GM18858 (cell line): ENCODE data around the gene GPT2.
A peak's percentile ranks its signal among the peaks of the same experiment; 100 is the strongest.

Experiments used
- ATAC-seq: cut with Tn5 transposase; IDR thresholded peaks from one replicate; pipeline ENCODE4 v1.9.1; 2021; ENCODE audit not compliant: unreplicated experiment

The GPT2 gene

DNA sequence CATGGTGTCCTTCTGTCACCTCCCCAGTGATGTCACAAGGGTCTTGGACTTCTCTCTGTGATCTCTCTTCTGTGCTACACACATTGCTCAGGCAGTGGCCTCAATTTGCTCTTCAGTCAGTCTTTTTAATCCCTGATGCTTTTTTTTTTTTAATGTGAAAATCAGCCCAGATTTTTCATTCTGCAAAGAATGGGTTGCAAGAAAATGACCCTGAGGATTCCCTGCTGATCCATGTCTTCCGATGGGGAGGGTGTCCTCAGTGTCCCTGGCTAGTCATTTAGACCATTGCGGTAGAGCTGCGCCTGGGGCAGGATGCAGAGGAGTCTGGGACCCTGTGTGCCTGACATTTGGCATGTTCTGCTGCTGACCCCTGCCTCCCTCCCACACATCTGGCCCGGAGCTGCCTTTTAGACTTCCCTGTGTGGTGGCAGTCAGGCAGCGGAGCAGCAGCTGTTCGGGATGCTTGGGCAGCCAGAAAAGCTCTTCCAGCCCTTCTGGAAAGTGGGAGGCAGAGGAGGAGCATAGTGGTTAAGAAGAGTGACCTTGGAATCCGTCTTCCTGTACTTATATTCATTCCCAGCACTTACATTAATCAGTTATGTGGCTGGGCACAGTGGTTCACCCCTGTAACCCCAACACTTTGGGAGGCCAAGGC lies 12.3 kb downstream of the GPT2 start:
- ATAC-seq, result no peak

DNA sequence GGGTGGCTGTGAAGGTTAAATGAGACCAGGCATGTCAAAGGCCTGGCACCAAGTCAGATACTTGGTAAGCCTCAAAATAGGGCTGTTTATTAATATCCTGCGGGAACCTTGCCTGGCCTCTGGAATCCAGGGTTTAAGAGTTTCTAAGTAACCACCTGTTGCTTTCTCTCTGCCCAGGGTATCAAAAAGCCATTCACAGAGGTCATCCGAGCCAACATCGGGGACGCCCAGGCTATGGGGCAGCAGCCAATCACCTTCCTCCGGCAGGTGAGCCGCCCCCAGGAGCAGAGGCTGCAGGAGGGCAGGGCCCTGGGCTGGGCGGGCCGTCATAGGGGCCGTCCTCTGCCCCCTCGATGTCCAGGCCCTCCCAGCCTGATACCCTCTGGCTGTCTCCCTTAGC lies 13.3 kb downstream of the GPT2 start:
- ATAC-seq, result no peak

DNA sequence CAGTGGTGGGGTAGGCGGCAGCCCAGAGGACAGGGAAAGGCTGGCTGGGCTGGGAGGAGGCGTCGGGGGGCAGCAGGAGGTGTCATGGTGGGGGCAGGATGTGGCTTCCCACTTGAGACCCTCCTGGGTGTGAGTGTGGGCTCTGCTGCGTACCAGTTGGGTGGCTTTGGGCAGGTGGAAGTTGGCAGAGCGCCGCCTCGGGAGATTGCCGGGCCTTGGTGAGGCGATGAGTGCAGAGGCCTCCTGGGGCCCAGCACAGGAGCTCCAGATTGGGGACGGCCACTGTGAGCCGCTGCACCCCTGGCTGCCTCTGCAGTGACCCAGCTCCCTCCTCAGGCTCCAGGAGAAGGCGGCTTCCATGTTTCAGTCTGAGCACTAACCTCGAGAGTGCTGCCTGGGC lies 13.8 kb downstream of the GPT2 start:
- ATAC-seq, result no peak

DNA sequence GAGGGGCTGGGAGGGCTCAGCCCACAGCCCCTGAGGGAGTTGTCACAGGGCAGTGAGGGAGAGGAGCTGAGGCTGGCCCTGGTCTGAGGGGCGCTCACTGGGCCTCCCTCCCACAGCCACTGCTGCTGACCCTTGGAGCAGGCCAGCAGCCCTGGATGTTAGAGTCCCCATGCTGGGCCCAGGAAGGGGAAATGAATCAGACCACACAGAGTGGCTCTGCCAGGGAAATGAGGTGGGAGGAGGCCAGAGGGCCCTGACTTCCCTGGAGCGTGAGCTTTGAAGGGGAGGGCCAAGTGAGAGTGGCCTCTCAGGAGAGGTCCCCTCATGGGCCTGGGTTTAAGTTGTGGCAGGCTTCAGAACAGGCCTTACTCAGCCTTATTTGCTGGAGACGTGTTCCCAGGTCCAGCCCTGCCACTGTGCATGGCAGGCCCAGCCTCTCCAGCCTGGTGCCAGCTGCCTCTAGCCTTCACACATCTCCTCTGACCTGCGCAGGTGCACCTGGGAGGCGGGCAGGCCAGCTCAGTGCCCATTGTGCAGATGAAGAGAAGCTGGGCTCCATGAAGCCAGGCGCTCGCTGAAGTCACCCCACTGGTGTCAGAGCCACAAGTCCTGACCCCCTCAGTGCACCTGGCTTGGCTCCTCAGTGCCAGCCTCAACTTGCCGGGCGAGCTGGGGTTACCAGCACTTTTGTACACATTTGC lies 15.4 kb downstream of the GPT2 start:
- ATAC-seq, result no peak

DNA sequence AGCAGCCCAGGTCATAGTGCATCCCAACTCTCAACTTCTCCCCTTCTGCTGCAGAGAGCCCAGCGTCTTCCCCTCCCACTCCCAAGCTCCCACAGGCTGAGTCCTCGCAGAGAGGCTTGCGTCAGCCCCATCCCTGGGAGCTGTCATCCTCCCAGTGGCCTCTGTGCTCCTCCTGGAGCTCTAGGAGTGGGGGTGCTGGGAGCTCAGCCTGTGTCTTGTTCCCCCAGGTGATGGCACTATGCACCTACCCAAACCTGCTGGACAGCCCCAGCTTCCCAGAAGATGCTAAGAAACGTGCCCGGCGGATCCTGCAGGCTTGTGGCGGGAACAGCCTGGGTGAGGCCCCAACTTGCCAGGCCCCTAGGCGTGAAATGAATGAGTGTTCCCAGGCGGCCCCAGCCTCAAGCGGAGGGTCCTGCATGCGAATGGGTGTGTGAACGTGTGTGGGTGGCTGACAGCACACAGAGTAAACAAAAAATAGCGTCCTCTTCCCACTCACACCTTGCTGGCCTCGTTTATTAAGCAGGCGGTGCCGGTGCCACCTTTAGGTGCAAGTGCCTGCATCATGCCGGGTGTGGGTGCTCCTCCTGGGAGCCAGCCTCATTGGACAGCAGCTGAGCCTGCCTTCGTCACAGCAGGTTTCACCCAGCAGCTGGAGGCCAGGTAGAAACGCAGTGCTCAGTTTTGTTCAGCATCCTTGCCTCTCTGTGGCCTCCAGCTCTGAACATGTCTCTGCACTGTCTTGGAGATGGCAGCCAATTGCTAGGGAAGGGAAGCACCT lies 16.5 kb downstream of the GPT2 start:
- no peak for ATAC-seq

DNA sequence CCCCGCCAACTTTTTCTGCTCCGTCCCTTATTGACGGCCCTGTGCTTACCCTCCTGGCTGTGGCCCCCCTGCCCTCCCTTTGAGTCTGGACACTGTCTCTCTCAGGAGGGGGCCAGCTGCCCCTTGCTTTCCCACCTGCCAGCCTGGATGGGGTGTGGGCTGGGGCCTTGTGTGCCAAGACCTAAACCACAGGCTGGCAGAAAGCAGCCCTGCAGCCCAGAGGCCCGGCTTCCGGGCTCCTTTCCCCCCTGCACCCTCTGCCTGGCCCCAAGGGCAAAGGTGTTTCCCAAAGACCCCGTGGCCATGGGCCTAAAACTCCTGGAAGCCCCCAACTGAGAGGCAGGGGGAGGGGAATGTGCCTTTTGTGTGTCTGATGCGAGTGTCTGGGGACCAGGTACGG lies 17.5 kb downstream of the GPT2 start:
- no peak for ATAC-seq

DNA sequence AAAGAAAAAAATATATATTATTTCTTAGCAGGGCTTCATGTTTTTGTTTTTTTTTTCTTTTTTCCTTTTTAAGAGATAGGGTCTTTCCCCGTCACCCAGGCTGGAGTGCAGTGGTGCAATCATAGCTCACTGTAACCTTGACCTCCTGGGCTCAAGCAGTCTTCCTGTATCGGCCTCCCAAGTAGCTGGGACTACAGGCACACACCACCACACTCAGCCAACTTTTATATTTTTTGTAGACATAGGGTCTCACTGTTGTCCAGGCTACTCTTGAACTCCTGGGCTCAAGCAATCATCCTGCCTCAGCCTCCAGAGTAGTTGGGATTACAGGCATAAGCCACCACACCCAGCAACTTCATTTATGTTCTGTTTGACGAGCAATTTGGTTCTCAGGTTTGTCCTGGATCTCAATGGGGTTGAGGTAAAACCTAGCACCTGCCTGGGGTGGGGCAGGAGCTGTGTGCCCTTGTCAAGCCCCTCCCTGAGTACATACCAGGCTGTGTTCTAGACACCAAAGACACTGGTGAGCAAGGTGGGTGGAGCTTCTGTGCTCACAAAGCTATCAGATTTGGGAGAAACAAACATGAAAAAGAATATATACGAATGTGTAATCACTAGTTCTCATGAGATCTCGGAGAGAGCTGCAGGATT lies 19.2 kb downstream of the GPT2 start:
- no peak for ATAC-seq

DNA sequence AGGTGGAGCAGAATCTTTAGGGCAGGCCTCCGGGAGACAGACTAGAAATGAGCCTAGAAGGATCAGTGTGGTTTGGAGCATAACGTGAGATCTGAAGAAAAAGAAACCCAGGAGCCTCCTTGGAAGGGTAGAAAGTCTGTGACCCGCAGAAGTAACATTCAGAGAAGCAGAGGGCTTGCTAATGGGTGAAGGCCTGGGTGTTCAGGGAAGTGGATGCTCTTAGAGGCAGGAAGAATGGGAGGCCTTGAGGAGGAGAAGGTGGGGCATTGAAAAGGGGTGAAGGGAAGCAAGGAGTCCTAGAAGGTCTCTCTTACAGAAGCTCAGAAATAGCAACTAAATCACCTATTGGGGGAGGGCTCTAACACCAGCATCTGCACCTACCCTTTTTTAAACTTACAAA lies 20.3 kb downstream of the GPT2 start:
- ATAC-seq, result no peak

DNA sequence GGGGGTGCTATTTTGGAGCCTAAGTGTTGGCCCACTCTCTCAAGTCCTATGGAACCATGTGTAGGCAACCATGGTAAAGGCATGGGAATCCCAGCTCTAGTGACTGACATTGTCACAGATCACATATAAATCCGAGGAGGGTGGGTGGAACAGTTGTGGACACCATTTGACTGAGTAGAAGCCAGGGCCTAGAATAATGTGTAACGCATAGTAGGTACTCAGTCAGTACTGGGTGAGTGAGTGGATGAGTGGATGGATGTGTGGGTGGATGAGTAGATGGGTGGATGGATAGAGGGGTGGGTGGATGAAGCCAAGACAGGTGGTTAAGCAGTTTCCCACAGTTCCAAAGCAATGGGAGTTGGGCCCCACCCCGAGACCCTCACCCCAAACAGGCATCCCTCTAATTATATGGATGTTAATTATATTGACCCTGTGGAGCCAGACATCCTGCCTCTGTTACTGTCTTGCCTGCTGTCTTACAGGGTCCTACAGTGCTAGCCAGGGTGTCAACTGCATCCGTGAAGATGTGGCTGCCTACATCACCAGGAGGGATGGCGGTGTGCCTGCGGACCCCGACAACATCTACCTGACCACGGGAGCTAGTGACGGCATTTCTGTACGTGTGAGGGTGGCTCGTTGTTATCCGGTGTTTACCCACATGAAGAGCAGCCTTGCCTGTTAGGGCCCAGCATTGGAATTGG lies 22.3 kb downstream of the GPT2 start:
- no peak for ATAC-seq

DNA sequence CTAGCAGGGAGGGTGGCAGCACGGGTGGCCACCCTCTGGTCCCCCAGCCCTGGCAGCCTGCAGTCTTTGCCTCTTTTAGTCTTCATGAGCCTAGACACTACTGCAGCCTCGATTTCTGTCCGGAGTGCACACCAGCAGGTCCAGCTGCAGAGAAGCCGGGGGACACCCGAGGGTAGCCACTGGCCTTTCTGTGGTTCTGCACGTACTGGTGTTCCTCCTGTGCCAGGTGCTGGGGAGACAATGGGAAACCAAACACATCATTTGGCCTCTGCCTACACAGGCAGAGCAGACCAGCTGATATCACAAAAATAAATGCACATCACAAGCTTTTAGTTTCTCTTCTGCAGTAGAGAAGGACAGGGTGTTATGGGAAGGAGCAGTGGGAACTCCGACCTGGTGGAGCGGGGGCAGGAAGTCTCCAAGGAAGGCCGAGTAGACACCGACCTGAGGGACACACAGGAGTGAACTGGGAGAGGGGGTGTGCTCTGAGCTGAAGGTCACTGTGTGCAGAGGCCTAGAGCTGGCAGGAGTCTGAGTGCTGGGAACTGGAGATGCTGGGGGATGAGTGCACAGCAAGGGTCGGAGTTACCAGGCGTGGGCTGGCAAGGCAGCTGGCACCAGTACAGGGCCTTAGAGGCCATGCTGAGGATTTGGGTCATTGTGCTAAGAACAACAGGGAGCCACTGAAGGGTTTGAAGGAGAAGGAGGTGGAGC lies 23.1 kb downstream of the GPT2 start:
- ATAC-seq, result no peak

DNA sequence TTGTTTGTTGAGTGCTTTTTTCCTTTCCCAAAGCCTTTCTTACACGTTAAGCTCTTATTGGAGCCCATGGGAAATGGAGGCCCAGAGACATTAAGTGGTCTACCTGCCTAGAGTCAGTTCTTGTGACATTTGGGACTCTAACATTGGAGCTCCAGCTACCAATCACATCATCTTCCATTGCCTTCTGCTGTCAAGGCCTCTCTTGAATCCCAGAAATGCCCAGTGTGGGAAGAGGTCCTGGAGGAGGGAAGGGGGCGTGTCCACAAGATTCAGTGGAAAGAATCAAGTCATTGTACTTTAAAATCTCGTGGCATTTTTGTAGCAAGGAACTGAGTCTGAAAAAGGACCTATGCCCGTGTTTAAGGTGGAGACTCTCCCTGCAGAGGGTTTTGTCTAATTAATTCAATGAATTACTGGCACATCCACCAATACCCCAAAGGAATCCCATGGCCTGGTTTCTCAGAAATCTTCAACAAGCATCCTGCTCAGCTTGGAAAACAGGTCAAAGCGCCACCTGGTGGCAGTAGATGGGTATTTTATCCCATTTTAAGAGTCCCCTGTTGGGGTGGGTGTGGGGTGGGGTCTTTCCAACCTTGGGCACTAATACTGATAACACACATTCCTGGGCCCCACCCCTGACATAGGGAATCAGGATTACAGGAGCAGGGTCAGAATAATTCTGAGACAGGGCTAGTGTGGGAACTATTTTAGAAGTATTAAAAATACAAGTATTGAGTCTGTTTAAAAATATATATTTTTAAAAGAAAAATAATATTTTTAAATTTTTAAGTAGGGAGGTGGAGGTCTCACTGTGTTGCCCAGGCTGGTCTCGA lies 24.6 kb downstream of the GPT2 start:
- ATAC-seq, result no peak

DNA sequence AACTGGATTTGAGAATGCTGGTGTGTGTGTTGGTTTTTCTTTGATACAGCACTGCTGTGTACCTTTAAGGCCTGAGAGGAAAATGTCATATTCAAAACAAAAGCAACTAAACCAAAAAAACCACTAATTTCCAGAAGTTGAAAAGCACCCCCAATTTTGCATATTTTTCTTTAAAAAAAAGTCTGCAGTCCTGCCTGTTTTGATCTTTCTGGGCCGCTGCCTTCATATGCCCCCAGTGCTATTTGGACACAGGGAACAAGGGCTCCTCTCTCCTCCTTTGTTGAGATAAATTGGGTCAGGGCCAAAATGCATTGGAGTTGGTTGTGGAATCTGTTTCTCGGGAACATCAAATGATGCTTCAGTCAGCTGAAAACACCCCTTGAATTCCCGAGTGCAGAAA lies 26.9 kb downstream of the GPT2 start:
- peak; percentile 76 for ATAC-seq

DNA sequence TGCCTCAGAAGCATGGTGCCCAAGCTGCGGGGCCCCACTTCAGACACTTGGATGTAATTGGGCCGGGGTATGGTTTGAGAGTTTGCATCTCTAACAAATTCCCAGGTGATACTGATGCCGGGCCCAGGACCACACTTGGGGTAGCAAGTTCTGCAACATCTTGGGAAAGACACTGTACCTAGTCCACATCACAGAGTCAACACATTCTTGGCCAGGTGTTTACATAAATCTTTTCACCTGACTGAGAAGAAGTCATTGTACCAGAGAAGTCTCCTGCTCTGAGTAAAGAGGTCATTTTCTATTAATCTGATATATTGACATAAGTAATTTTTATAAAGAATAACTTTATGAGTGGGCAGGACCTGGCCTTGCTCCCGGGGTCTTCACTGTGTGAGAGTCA lies 27.5 kb downstream of the GPT2 start:
- no peak for ATAC-seq

DNA sequence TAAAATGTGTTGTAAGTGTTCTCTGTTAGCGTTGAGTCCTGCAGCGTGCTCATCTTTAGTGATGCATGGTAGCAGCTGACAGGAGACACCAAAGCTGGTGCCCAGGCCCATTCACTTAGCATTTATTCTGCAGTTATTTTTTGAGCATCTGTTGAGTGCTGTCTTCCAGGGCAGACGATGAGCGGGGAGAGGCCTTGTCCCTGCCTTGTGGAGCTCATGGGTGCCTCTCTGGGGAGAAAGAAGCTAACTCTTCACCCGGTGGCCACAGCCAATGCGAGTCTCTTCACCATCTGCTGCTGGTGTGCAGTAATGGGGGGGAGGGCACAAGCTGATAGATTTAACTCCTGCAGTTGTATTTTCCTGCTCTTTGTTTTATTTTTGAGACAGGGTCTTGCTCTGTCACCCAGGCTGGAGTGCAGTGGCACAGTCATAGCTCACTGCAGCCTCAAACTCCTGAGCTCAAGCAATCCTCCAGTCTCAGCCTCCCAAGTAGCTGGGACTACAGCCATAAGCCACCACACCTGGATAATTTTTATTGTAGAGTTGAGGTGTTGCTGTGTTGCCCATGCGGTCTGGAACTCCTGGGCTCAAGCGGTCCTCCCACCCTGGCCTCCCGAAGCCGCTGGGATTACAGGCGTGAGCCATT lies 30.5 kb downstream of the GPT2 start:
- no peak for ATAC-seq

DNA sequence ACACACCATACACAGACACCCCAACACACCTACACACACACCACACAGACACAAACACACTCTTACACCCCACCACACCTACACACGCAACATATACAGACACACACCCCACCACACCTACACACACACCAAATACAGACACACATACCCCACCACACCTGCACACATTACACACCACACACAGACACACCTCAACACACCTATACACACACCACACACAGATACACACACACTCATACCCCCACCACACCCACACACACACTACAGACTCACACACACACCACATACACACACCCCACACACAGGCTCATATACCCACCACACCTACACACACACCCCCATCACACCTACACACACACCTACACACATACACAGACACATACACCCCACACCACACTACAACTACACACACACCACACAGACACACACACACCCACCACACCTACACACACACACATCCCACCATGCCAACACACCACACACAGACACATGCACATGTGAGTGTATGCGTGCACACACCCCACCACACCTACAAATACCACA lies 31.4 kb downstream of the GPT2 start:
- ATAC-seq, result no peak

DNA sequence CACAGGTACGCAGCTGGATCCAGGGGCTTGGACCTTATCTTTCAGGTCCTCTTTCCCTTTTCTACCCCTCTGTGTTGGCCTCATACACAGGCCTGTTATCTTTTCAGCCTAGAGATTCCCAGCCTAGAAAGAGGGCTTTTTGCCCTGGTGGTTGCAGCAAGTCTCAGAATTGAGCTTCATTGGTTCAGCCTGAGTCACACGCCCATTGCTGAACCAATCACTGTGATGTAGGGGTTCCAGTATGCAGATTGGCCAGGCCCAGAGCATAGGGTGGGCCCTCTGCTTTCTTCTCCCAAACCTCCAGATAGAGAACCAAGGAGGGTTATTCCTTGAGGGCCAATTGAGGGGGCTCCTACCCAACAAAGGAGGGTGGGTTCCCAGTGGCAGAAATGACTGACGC lies 32.8 kb downstream of the GPT2 start:
- ATAC-seq, result no peak

DNA sequence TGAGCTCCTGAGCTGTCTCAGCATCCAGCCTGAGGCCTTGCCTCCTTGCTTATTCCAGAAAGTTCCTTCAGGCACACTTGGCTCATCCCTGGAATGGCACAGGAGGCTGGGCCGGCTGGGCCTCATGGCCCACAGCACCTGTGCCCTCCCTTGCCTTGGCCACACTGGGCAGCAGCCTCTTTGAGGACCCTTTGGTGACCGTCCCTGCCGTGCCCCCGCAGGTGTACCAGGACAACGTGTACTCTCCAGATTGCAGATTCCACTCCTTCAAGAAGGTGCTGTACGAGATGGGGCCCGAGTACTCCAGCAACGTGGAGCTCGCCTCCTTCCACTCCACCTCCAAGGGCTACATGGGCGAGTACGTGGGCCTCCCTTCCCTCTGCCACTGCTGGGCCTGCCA lies 34.2 kb downstream of the GPT2 start:
- no peak for ATAC-seq

DNA sequence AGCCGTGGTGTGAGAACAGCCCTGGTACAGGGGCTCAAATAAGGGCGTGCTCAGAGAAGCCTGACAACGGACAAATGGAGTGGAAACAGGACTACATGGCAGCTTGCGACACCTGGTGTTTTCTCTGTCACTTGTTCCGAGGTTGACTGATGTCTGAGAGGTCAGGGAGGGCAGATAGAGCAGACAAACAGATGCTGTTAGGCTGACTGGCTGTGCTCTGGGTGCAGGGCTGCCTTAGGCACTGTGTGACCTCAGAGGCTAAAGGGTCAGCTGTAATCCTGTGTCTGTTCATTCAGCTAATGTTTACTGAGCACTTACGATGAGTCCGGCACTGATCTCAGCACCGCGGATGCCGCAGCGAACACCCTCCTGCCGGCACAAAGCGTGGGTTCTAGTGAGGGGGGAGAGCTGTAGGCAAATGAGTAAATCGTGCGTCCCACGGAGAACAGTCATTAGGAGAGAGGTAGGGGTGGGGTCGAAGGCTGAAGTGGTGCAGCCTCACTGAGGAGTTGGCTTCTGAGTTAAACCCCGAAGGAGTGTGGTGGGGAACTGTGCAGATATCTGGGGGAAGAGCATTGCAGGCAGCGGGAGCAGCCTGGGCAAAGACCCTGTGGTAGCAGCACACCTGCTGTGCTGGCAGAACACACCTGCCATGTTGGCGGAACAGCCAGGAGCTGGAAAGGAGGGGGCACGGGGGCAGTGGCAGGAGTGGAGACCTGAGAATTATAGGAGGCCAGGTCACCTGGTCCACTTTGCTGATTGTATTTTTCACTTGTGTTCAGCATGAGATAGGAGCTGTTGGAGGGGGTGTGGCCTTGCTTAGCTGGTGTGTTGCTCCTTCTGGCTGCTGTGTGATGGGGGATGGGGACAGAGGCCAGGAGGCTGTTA lies 35.0 kb downstream of the GPT2 start:
- ATAC-seq, result peak; percentile 89
